CD4-positive, CD25-positive, alpha-beta regulatory T cell (primary cell): Measurements from ENCODE around the gene LRRC14B. TPM values are rescaled to one million over a fixed set of nuclear protein-coding genes. Genes with fewer than 3 reads are reported as not detected.

Source experiments
- ATAC-seq, 2 donors: fragments of 150-1000 bp; cut with Tn5 transposase; one replicate each; pipeline ENCODE4 v1.10.0; 2021; ENCODE audit warnings: low read depth in 2 of 2, moderate number of reproducible peaks in 2 of 2, moderate library complexity in 1 of 2
- DNase-seq, 3 donors: peaks; one replicate each; pipeline versions ENCODE4 v3.0.0 to v3.0.0-alpha.2; 2012 to 2022; ENCODE audit warnings: mixed read lengths in 1 of 3
- H3K27ac ChIP-seq: one replicate; pipeline ENCODE4 v1.7.0; 2013; ENCODE audit warnings: mild to moderate bottlenecking, low read length; ENCODE audit not compliant: insufficient read depth, poor library complexity, severe bottlenecking
- H3K27me3 ChIP-seq: one replicate; pipeline ENCODE4 v1.7.0; 2013; ENCODE audit warnings: low read length; ENCODE audit not compliant: control insufficient read depth, insufficient read depth
- H3K36me3 ChIP-seq: one replicate; pipeline ENCODE4 v1.7.0; 2013; ENCODE audit warnings: mild to moderate bottlenecking, low read length, moderate library complexity; ENCODE audit not compliant: control insufficient read depth, insufficient read depth
- H3K4me1 ChIP-seq: 2 replicates; pipeline ENCODE4 v1.7.0; 2013; ENCODE audit warnings: mild to moderate bottlenecking, low read length; ENCODE audit not compliant: insufficient read depth, control insufficient read depth, poor library complexity, severe bottlenecking
- H3K4me3 ChIP-seq: one replicate; pipeline ENCODE4 v1.7.0; 2013; ENCODE audit warnings: low read depth, mild to moderate bottlenecking, low read length, moderate library complexity
- H3K9me3 ChIP-seq, 2 experiments: 1 replicate in 1 of 2; 2 replicates in 1 of 2; pipeline ENCODE4 v1.7.0; 2013; ENCODE audit warnings: low read length in 2 of 2, mild to moderate bottlenecking in 1 of 2, moderate library complexity in 1 of 2; ENCODE audit not compliant: control insufficient read depth in 2 of 2
- H3K27ac Mint-ChIP-seq, 3 donors: one replicate each; pipeline ENCODE4 v1.8.0; 2020 to 2022; ENCODE audit warnings: mild to moderate bottlenecking in 3 of 3, mixed read lengths in 3 of 3, moderate library complexity in 2 of 3
- H3K27me3 Mint-ChIP-seq: one replicate; pipeline ENCODE4 v1.8.0; 2022; ENCODE audit warnings: mild to moderate bottlenecking, mixed read lengths
- H3K36me3 Mint-ChIP-seq: one replicate; pipeline ENCODE4 v1.8.0; 2020; ENCODE audit warnings: mixed read lengths
- H3K4me1 Mint-ChIP-seq, 4 donors: one replicate each; pipeline ENCODE4 v1.8.0; 2020 to 2022; ENCODE audit warnings: mixed read lengths in 4 of 4, mild to moderate bottlenecking in 1 of 4
- H3K4me3 Mint-ChIP-seq, 4 donors: one replicate each; pipeline ENCODE4 v1.8.0; 2020 to 2022; ENCODE audit warnings: mild to moderate bottlenecking in 4 of 4, mixed read lengths in 4 of 4, moderate library complexity in 3 of 4
- H3K9me3 Mint-ChIP-seq, 7 donors: one replicate each; pipeline ENCODE4 v1.8.0; 2020 to 2022; ENCODE audit warnings: mixed read lengths in 7 of 7, mild to moderate bottlenecking in 3 of 7, moderate library complexity in 2 of 7
- polyA plus RNA-seq, 4 donors: library from polyadenylated mRNA; unstranded; fragments of 300-500 nt; fragmentation: Illumina TruSeq; gene quantifications; one replicate each; pipeline ENCODE4 v1.2.3, GENCODE V29; 2021
- total RNA-seq: library from RNA; stranded (reverse); gene quantifications from one replicate; pipeline ENCODE4 v1.2.3, GENCODE V29; 2022

LRRC14B gene
- total and polyA plus RNA-seq, 5 donors from 2014 or later = not detected

DNA sequence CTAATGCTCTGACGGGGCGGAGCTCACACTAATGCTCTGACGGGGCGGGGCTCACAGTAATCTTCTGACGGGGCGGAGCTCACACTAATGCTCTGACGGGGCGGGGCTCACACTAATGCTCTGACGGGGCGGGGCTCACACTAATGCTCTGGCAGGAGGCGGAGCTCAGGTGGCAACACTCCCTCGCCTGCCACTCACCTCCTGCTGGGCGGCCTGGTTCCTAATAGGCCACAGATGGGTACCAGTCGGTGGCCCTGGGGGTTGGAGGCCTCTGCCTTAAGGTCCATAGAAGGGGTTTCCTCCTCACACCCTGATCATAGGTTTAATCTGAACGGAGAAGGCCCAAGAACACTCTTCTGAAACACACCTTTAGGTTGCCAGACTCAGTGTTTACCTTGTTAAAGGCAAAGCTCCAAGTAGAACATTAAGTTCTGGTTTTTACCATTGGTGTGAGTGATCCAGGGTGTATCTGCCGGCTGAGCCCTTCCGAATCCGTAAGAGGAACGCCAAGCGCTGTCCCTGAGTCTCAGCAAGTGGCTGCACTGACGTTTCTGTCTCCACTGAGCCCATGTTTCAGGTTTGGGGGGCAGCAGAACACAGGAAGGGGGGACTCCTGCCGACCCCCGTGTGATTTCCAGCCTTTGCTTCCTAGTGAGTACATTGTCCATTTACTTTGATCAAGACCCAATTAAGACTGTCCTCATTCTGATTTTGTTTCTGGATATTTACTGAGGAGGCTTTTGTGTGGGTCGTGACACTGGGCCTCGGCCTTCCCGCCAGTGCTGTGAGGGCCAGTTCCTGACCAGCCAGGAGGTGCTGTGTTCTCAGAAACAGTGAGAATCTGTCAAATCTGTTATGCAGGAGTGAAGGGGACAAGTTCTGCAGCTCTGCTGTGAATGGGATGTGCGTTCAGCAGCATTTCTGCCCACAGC lies 24.6 kb upstream of the LRRC14B start:
- Histone ChIP-seq H3K36me3 (no peaks in the 10 kb centered on the region), H3K4me3 (no peak overlapping the region), H3K27me3 (no peaks in the 10 kb centered on the region), H3K4me1 (no peaks in the 10 kb centered on the region), H3K27ac (no peak overlapping the region), H3K9me3 (no peaks in the 10 kb centered on the region)
- Mint-ChIP-seq H3K4me3 (no peak overlapping the region), H3K27me3 (no peaks in the 10 kb centered on the region), H3K4me1 (no peaks in the 10 kb centered on the region), H3K36me3 (no peaks in the 10 kb centered on the region), H3K9me3 (peaks cover 0 to 3% (median 0%) of the 10 kb centered on the region in 7 donors), H3K27ac (no peak overlapping the region)
- DNase-seq (no peak), ATAC-seq (no peak)

DNA sequence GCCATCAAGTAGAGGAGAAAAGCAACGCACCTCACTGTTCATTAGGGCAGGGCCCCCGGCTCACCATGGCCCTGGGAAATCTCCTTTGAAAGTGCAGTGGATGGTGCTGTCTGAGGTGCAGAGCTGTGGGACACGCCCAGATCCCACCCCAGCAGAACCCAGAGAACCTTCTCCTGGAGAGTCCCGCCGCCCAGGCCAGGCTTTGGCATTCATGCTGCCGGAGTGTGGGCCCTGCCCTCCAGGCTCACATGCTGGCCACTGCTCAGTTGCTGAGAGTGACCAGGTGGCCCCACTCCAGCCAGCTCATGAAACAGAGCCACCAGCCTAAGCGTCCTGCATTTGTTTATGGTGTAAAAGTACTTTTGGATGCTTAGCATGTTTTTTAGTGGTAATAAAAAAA lies 23.8 kb upstream of the LRRC14B start:
- peaks cover 0 to 3% (median 0%) of the 10 kb centered on the region in 7 donors for H3K9me3 Mint-ChIP-seq
- ATAC-seq (no peak), DNase-seq (no peak)
- Histone ChIP-seq H3K4me3 (no peak overlapping the region), H3K4me1 (no peaks in the 10 kb centered on the region), H3K27me3 (no peaks in the 10 kb centered on the region), H3K27ac (no peak overlapping the region), H3K9me3 (no peaks in the 10 kb centered on the region), H3K36me3 (no peaks in the 10 kb centered on the region)
- no peaks in the 10 kb centered on the region for H3K36me3 Mint-ChIP-seq
- no peaks in the 10 kb centered on the region for H3K27me3 Mint-ChIP-seq
- no peaks in the 10 kb centered on the region for H3K4me1 Mint-ChIP-seq
- H3K27ac Mint-ChIP-seq = no peak overlapping the region
- no peak overlapping the region for H3K4me3 Mint-ChIP-seq

DNA sequence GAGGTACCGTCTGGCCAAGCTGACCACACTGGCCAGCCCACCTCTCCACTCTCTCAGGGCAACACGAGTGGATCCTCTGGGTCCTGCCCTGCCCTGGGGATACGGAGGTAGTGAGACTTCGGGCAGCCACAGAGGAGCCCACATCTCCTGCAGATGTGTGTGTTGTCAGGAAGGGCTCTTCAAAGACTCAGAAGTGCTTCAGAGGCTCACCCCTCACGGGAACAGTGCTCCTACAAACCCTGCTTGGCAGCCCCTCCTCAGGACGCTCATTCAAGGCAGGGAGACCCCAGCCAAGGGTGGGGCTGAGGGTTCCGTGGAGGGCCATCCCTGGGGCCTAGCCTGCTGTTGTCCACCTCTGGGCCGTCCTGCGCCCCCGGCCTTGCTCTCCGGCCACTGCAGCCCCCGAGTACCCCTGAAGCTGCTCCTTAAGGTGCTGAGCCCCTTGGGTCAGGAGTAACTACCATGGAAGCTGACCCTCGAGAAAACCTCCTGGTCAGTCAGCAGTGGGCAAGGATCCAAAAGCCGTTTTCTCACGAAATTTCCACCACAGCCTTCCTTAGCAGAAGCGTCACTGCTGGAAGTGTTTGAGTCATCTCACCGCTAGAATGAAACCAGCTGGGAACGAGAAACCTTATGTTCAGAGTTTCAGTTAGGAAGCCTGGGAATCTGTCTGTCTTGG lies 23.2 kb upstream of the LRRC14B start:
- Mint-ChIP-seq H3K9me3 (peaks cover 0 to 3% (median 0%) of the 10 kb centered on the region in 7 donors), H3K4me3 (no peak overlapping the region), H3K4me1 (no peaks in the 10 kb centered on the region), H3K27ac (no peak overlapping the region), H3K27me3 (no peaks in the 10 kb centered on the region), H3K36me3 (no peaks in the 10 kb centered on the region)
- Histone ChIP-seq H3K4me1 (no peaks in the 10 kb centered on the region), H3K9me3 (no peaks in the 10 kb centered on the region), H3K4me3 (no peak overlapping the region), H3K27ac (no peak overlapping the region), H3K36me3 (no peaks in the 10 kb centered on the region), H3K27me3 (no peaks in the 10 kb centered on the region)
- ATAC-seq (no peak), DNase-seq (no peak)

DNA sequence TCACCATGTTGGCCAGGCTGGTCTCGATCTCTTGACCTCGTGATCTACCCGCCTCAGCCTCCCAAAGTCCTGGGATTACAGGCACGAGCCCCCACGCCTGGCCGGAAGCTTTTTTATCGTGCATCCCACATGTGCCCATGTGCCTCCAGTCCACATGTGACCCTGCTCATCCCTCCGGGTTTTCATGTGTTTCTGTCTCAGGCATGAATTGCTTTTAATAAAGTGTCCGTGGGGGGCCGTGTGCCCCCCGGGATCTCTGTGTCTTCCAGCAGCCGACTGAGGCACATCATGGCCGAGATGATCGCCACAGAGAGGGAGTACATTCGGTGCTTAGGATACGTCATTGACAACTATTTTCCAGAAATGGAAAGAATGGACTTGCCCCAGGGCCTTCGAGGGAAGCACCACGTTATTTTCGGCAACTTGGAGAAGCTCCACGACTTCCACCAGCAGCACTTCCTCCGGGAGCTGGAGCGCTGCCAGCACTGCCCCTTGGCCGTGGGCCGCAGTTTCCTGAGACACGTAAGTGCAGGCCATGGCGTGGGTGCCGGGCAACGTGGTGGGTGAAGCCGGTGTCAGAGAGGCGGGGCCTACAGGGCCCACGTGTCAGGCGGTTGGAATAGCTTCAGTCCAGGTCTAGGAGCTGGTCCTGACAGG lies 22.1 kb upstream of the LRRC14B start:
- Mint-ChIP-seq H3K27ac (no peak overlapping the region), H3K9me3 (peaks cover 0 to 2% (median 0%) of the 10 kb centered on the region in 7 donors), H3K4me1 (no peaks in the 10 kb centered on the region), H3K27me3 (no peaks in the 10 kb centered on the region), H3K4me3 (no peak overlapping the region), H3K36me3 (no peaks in the 10 kb centered on the region)
- H3K4me3 ChIP-seq = no peak overlapping the region
- no peaks in the 10 kb centered on the region for H3K36me3 ChIP-seq
- H3K27ac ChIP-seq = no peak overlapping the region
- ATAC-seq (no peak), DNase-seq (no peak)
- no peaks in the 10 kb centered on the region for H3K9me3 ChIP-seq
- H3K27me3 ChIP-seq = no peaks in the 10 kb centered on the region
- H3K4me1 ChIP-seq = no peaks in the 10 kb centered on the region

DNA sequence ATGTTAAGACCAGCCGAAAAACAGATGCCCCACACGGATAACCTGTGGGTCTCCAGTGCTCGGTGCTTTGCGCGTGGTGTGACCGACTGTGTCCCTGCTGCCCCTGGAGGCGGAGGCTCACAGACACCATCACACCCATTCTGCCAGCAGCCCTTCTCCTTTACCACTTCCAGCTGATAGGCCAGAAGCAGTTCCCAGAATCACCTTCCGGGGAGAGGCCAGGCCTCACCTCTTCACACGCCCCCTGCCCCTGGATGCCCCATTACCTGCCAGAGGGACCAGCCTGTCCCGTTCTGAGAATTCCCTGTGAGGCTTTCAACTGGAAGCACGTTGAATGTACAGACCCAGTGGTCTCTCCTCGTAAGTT lies 21.6 kb upstream of the LRRC14B start:
- ATAC-seq (no peak), DNase-seq (no peak)
- Mint-ChIP-seq H3K27ac (no peak overlapping the region), H3K4me1 (no peaks in the 10 kb centered on the region), H3K4me3 (no peak overlapping the region), H3K36me3 (no peaks in the 10 kb centered on the region), H3K27me3 (no peaks in the 10 kb centered on the region), H3K9me3 (no peaks in the 10 kb centered on the region)
- no peak overlapping the region for H3K27ac ChIP-seq
- H3K4me1 ChIP-seq = no peaks in the 10 kb centered on the region
- H3K27me3 ChIP-seq = no peaks in the 10 kb centered on the region
- H3K4me3 ChIP-seq = no peak overlapping the region
- no peaks in the 10 kb centered on the region for H3K36me3 ChIP-seq
- no peaks in the 10 kb centered on the region for H3K9me3 ChIP-seq

DNA sequence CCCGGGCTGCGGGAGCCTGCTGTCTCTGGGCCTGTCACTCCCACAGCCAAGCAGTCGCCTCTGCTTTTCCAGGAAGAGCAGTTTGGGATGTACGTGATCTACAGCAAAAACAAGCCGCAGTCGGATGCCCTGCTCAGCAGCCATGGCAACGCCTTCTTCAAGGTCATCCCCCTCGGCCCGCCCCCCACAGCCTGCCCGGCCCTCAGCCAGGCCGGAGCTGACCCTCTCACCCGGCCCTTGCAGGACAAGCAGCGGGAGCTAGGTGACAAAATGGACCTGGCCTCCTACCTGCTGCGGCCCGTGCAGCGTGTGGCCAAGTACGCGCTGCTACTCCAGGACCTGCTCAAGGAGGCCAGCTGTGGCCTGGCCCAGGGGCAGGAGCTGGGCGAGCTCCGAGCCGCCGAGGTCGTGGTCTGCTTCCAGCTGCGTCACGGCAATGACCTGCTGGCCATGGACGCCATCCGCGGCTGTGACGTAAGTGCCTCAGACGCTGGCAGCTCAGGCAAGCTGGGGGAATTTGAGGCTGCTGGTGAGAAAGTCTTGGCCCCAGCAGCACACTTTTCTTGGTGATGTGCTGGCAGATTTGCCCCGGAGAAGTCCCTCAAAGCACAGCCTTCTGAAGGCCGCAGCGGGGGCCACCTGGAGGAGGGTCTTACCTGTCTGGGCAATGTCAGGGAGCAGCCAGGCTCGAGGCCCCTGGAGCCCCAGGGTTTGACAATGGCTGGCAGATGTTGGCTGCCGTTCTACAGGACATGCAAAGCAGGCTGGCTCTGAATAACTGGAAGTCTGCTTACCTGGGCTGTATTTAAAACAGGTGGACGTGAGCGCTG lies 20.1 kb upstream of the LRRC14B start:
- Histone ChIP-seq H3K36me3 (no peaks in the 10 kb centered on the region), H3K27me3 (no peaks in the 10 kb centered on the region), H3K4me3 (no peak overlapping the region), H3K4me1 (no peaks in the 10 kb centered on the region), H3K9me3 (no peaks in the 10 kb centered on the region), H3K27ac (no peak overlapping the region)
- no peaks in the 10 kb centered on the region for H3K36me3 Mint-ChIP-seq
- no peaks in the 10 kb centered on the region for H3K9me3 Mint-ChIP-seq
- ATAC-seq (no peak), DNase-seq (no peak)
- H3K27me3 Mint-ChIP-seq = no peaks in the 10 kb centered on the region
- no peaks in the 10 kb centered on the region for H3K4me1 Mint-ChIP-seq
- no peak overlapping the region for H3K27ac Mint-ChIP-seq
- no peak overlapping the region for H3K4me3 Mint-ChIP-seq

DNA sequence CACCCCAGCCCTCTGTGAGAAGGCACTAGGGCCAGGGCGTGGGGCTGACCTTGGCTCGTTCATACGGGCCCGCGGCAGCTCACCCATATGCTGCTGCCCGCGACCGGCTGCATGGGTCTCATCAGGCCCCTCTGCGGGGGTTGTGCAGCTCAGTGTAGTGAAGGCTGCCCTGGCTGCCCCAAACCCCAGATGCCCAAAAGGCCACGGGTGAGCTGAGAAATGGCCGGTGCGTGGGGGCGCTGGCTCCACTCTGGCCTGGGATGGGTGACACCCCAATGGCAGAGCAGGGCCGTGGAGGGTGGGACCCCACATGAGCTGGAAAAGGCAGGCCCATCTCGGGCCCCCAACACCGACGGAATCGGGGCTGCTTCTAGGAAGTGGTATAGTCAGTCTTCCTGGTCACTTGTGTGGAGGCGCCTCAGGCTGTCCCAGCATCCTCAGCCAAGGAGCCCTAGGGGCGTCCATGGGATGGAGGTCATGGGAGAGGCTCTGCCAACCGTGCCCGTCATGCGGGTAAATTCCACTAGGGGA lies 19.4 kb upstream of the LRRC14B start:
- H3K27me3 Mint-ChIP-seq = peaks cover under 1% of the 10 kb centered on the region
- H3K4me3 ChIP-seq = no peak overlapping the region
- H3K27ac Mint-ChIP-seq = no peak overlapping the region
- H3K27ac ChIP-seq = no peak overlapping the region
- H3K4me3 Mint-ChIP-seq = no peak overlapping the region
- no peaks in the 10 kb centered on the region for H3K36me3 ChIP-seq
- no peaks in the 10 kb centered on the region for H3K36me3 Mint-ChIP-seq
- no peaks in the 10 kb centered on the region for H3K27me3 ChIP-seq
- DNase-seq (no peak), ATAC-seq (no peak)
- no peaks in the 10 kb centered on the region for H3K9me3 Mint-ChIP-seq
- H3K4me1 ChIP-seq = no peaks in the 10 kb centered on the region
- H3K4me1 Mint-ChIP-seq = peaks cover 0 to under 1% (median 0%) of the 10 kb centered on the region in 4 donors
- H3K9me3 ChIP-seq = no peaks in the 10 kb centered on the region
